SU-DHL-6 (cell line): ENCODE data around the gene CRMP1.

Source experiments
- CTCF ChIP-seq: fragments of 200-600 bp; sonication (generic); IDR thresholded peaks from one replicate; pipeline ENCODE4 v1.5.1; 2017; ENCODE audit warnings: antibody characterized with exemption, mild to moderate bottlenecking, low read length, moderate library complexity; ENCODE audit not compliant: insufficient read depth, poor library complexity, severe bottlenecking
- EZH2phosphoT487 ChIP-seq: fragments of 200-600 bp; sonication (generic), shearing (Covaris generic); conservative IDR thresholded peaks from 2 replicates; pipeline ENCODE4 v1.6.1; 2018; ENCODE audit warnings: mild to moderate bottlenecking, antibody characterized with exemption, low read length, moderate library complexity, mixed read lengths

GRCh38 chr4:5842456-5842855 is 50.4 kb downstream of the CRMP1 start:
- TF ChIP-seq CTCF, result no peak
- no peak for TF ChIP-seq EZH2phosphoT487
